NCI-H146 treated with DMSO at 0.1 percent for 48 hours (cell line): ENCODE measurements around the gene CFI.

Experiments used
- DNase-seq: peaks from one replicate; lab custom pipeline; 2025; ENCODE audit not compliant: unreplicated experiment; lab: John Stamatoyannopoulos, UW

The CFI gene

GRCh38 chr4:109730619-109731545 lies 70.9 kb downstream of the CFI start:
- no peak for DNase-seq

GRCh38 chr4:109729718-109730618 lies 71.8 kb downstream of the CFI start, which contains the start of gene PLA2G12A:
PLA2G12A (minus strand) TSS chr4:109730070; CDS start chr4:109729809, 261 bp downstream.
- DNase-seq = peak; percentile 49

GRCh38 chr4:109729117-109729717 lies 72.6 kb downstream of the CFI start:
- no peak for DNase-seq

- DNase-seq = no peak
These were observed 73.4 kb downstream of the CFI start for GRCh38 chr4:109728385-109728784.

GRCh38 chr4:109723110-109723509 lies 78.7 kb downstream of the CFI start:
- DNase-seq = no peak

- DNase-seq = no peak
These were observed 79.4 kb downstream of the CFI start for GRCh38 chr4:109722357-109722756.

GRCh38 chr4:109721033-109721432 lies 80.8 kb downstream of the CFI start:
- DNase-seq = no peak

GRCh38 chr4:109719604-109720003 lies 82.2 kb downstream of the CFI start:
- DNase-seq = no peak

GRCh38 chr4:109718759-109719158 lies 83.0 kb downstream of the CFI start:
- DNase-seq = no peak

- no peak for DNase-seq
These were observed 88.3 kb downstream of the CFI start for GRCh38 chr4:109713500-109713899.

GRCh38 chr4:109708990-109709389 lies 92.8 kb downstream of the CFI start:
- no peak for DNase-seq

- DNase-seq = no peak
These were observed 93.4 kb downstream of the CFI start for GRCh38 chr4:109708435-109708834.

- peak; percentile 12 for DNase-seq
These were observed 98.0 kb downstream of the CFI start for GRCh38 chr4:109703664-109704361.

GRCh38 chr4:109702950-109703663 lies 98.7 kb downstream of the CFI start, which contains the start of gene CASP6:
CASP6 (minus strand) TSS chr4:109703445; CDS start chr4:109703395, 50 bp downstream.
- peak; percentile 83 for DNase-seq

- peak; percentile 12 for DNase-seq
These were observed 100.0 kb downstream of the CFI start for GRCh38 chr4:109701566-109702410.

GRCh38 chr4:109699553-109700225 lies 102.1 kb downstream of the CFI start:
- DNase-seq = no peak

- DNase-seq = no peak
These were observed 103.1 kb downstream of the CFI start for GRCh38 chr4:109698656-109699055.

- no peak for DNase-seq
These were observed 110.3 kb downstream of the CFI start for GRCh38 chr4:109691411-109691920.
